Measurements from ENCODE around the gene IL12RB1.
"Not testable (repeated sequence)": the region's sequence is repeated elsewhere in the genome, so short reads cannot be mapped to it uniquely, and the experiment has no call there.

Gene IL12RB1

GRCh38 chr19:18110609-18111232 lies 24.0 kb upstream of the IL12RB1 start:
- no peak for DNase-seq

GRCh38 chr19:18109733-18110608 lies 23.2 kb upstream of the IL12RB1 start:
- no peak for DNase-seq

GRCh38 chr19:18109341-18109732 lies 22.6 kb upstream of the IL12RB1 start:
- no peak for DNase-seq

- DNase-seq: no peak
Observed at GRCh38 chr19:18108897-18109296, 22.2 kb upstream of the IL12RB1 start.

GRCh38 chr19:18107235-18107634 lies 20.5 kb upstream of the IL12RB1 start:
- no peak for DNase-seq

GRCh38 chr19:18105259-18105658 lies 18.5 kb upstream of the IL12RB1 start:
- not testable (repeated sequence) for DNase-seq

- no peak for DNase-seq
Observed at GRCh38 chr19:18104793-18105131, 18.0 kb upstream of the IL12RB1 start.

GRCh38 chr19:18102916-18103542 lies 16.3 kb upstream of the IL12RB1 start:
- no peak for DNase-seq

GRCh38 chr19:18101268-18101667 lies 14.5 kb upstream of the IL12RB1 start:
- DNase-seq: no peak

GRCh38 chr19:18100710-18101109 lies 14.0 kb upstream of the IL12RB1 start:
- DNase-seq: no peak

GRCh38 chr19:18099623-18099995 lies 12.9 kb upstream of the IL12RB1 start:
- DNase-seq: no peak

GRCh38 chr19:18098891-18099622 lies 12.3 kb upstream of the IL12RB1 start:
- no peak for DNase-seq

GRCh38 chr19:18097993-18098890 lies 11.5 kb upstream of the IL12RB1 start:
- DNase-seq: no peak

- peak; percentile 94 for DNase-seq
Observed at GRCh38 chr19:18097217-18097992, 10.7 kb upstream of the IL12RB1 start, which contains the start of gene MAST3. Gene MAST3, plus strand, starts transcription at chr19:18097778. Its CDS starts 15 bp downstream, at chr19:18097793.

- no peak for DNase-seq
Observed at GRCh38 chr19:18096258-18096657, 9.5 kb upstream of the IL12RB1 start.

GRCh38 chr19:18093439-18094161 lies 6.9 kb upstream of the IL12RB1 start:
- no peak for DNase-seq

GRCh38 chr19:18091217-18091608 lies 4.5 kb upstream of the IL12RB1 start:
- peak; percentile 85 for DNase-seq

- DNase-seq: no peak
Observed at GRCh38 chr19:18090545-18091216, 3.9 kb upstream of the IL12RB1 start.

- no peak for DNase-seq
Observed at GRCh38 chr19:18089726-18090125, 3.0 kb upstream of the IL12RB1 start.

- peak; percentile 70 for DNase-seq
Observed at GRCh38 chr19:18089096-18089541, 2.4 kb upstream of the IL12RB1 start.
